Subcutaneous adipose tissue (tissue), 4 donors: ENCODE results near the gene MYH7. TPM values are rescaled to one million over a fixed set of nuclear protein-coding genes. Genes with fewer than 3 reads are reported as not detected.

ENCODE experiments used
- CTCF ChIP-seq: fragments of 450-650 bp; IDR thresholded peaks from one replicate; pipeline ENCODE4 v1.5.1; 2016; ENCODE audit warnings: low read depth, mild to moderate bottlenecking, control low read depth, antibody characterized with exemption, moderate library complexity
- total RNA-seq, 4 donors: library from RNA; depleted of rRNA; stranded (reverse); fragments of >200 nt; gene quantifications; one replicate each; pipeline ENCODE4 v1.1.0, GENCODE V29; 2016

Gene MYH7
- total RNA-seq, 4 donors from 2014 or later, result not detected

GRCh38 chr14:23384364-23385080 lies 50.9 kb downstream of the MYH7 start:
- TF ChIP-seq CTCF, result no peak

DNA sequence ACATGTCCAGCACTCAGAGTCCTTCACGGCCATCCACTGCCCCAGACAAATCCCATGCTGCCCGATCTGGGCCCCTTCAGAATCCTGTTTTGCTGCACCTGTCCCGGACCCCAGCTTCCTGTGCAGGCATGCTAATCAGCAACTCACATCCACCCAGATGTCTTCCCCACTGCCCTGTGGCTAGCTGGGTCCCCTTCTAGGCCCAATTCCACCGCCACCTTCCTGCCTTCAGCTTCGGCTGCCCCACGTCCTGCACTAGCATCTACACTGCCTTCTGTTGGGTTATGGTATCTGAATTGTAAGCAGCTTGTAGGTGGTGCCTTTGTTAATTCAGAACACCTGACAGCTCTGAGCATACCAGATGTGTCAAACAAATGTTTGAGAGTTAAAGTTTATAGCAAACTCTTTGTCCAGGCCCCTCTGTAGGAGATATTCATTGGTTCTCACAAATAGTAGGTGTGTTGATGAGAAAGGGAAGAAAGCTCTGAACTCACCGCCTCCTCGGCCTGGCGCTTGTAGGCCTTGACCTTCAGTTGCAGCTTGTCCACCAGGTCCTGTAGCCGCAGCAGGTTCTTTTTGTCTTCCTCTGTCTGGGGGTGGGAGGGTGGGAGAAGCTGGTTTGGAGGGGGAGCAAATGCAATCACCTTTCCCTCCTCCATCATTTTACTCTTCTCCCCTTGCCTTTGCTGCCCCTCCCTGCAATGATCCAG lies 52.6 kb downstream of the MYH7 start:
- no peak for TF ChIP-seq CTCF

- TF ChIP-seq CTCF, result no peak
Measured at GRCh38 chr14:23382276-23382675, 53.2 kb downstream of the MYH7 start.

- TF ChIP-seq CTCF, result no peak
Measured at GRCh38 chr14:23381871-23382270, 53.6 kb downstream of the MYH7 start.

GRCh38 chr14:23380976-23381375 lies 54.5 kb downstream of the MYH7 start:
- TF ChIP-seq CTCF, result no peak

GRCh38 chr14:23380197-23380914 lies 55.1 kb downstream of the MYH7 start:
- TF ChIP-seq CTCF, result no peak
